BJ (cell line): Measurements from ENCODE around the gene ROBO3. TPM values are rescaled to one million over a fixed set of nuclear protein-coding genes. Genes with fewer than 3 reads are reported as not detected.
A peak's percentile ranks its signal among the peaks of the same experiment; 100 is the strongest.

Source experiments
- CTCF ChIA-PET: fragments of 350-600 bp; formaldehyde crosslinking; extraction: SDS; loops from one replicate; lab custom pipeline; 2021; ENCODE audit warnings: antibody characterized with exemption, inconsistent platforms; lab: Yijun Ruan, JAX
- POLR2A ChIA-PET: fragments of 300-600 bp; sonication (Branson Sonifier 250); formaldehyde crosslinking; extraction: SDS; loops from one replicate; lab custom pipeline; 2021; ENCODE audit warnings: antibody characterized with exemption; lab: Charles Lee
- DNase-seq: peaks from one replicate; pipeline ENCODE4 v3.0.0-alpha.2; 2011; ENCODE audit warnings: low read depth
- H3K27me3 ChIP-seq: 2 replicates; pipeline ENCODE4 v1.6.0; 2011; ENCODE audit warnings: low read length; ENCODE audit not compliant: control insufficient read depth, insufficient read depth
- H3K36me3 ChIP-seq: 2 replicates; pipeline ENCODE4 v1.5.1; 2011; ENCODE audit warnings: low read length; ENCODE audit not compliant: control insufficient read depth, insufficient read depth
- H3K4me3 ChIP-seq: 2 replicates; pipeline ENCODE4 v1.5.1; 2011; ENCODE audit warnings: low read depth, mild to moderate bottlenecking, control low read depth, low read length
- CTCF ChIP-seq: IDR thresholded peaks from 2 replicates; pipeline ENCODE4 v1.5.1; 2011; ENCODE audit warnings: low read depth, mild to moderate bottlenecking, control low read depth, inconsistent platforms, low read length, moderate library complexity; ENCODE audit not compliant: insufficient read depth
- polyA minus RNA-seq: library from RNA; depleted of rRNA, polyadenylated mRNA; stranded (reverse); fragments of >200 nt; gene quantifications from 2 replicates; pipeline ENCODE4 v1.2.3, GENCODE V29; 2011; rRNA and poly(A)+ RNA removed
- polyA plus RNA-seq: library from polyadenylated mRNA; depleted of rRNA; stranded (reverse); fragments of >200 nt; gene quantifications from 2 replicates; pipeline ENCODE4 v1.2.3, GENCODE V29; 2011; rRNA removed

The ROBO3 gene
- polyA plus RNA-seq (17.2 and 27.8 TPM in 2 replicates), polyA minus RNA-seq (9.3 and 12.1 TPM in 2 replicates)

- DNase-seq: no peak
- 0 out of 2 replicates have a peak, but pooled peaks have one; percentile 2 for TF ChIP-seq CTCF
- POLR2A ChIA-PET: no interaction called here
- Histone ChIP-seq H3K4me3 (peak within 1 kb of the TSS; percentile 6; the same call in 1 of the 2 replicates), H3K27me3 (peaks cover 80% of the 10 kb centered on the region), H3K36me3 (no peaks in the 10 kb centered on the region)
- CTCF ChIA-PET: interaction anchor here (0.7 to 3.2 kb wide), 28 partner anchors 10 to 564 kb away, joined by 3 to 31 read pairs (median 4); partner anchors contain the start of genes CCDC15 and ROBO4
These were observed at the start of gene ROBO3 for GRCh38 chr11:124865181-124865901. Gene ROBO3 (plus strand): TSS chr11:124865432. CDS start chr11:124865578, 146 bp downstream.

GRCh38 chr11:124817036-124817435 lies 48.2 kb upstream of the ROBO3 start:
- Histone ChIP-seq H3K4me3 (no peak overlapping the region), H3K36me3 (no peaks in the 10 kb centered on the region), H3K27me3 (peaks cover 11% of the 10 kb centered on the region)
- DNase-seq: no peak
- POLR2A ChIA-PET: no interaction called here
- no peak for TF ChIP-seq CTCF
- CTCF ChIA-PET: no interaction called here

GRCh38 chr11:124821995-124822730 lies 43.1 kb upstream of the ROBO3 start:
- no peak for DNase-seq
- ChIA-PET POLR2A (no interaction called here), CTCF (interaction anchor here (0.6 kb wide), 1 partner anchor 28 kb away, joined by 3 read pairs; no protein-coding TSS in a partner anchor)
- H3K27me3 ChIP-seq: peaks cover 15% of the 10 kb centered on the region
- H3K4me3 ChIP-seq: no peak overlapping the region
- TF ChIP-seq CTCF: no peak
- no peaks in the 10 kb centered on the region for H3K36me3 ChIP-seq

GRCh38 chr11:124823512-124824376 lies 41.5 kb upstream of the ROBO3 start:
- TF ChIP-seq CTCF: no peak
- DNase-seq: no peak
- H3K36me3 ChIP-seq: no peaks in the 10 kb centered on the region
- POLR2A ChIA-PET: no interaction called here
- CTCF ChIA-PET: interaction anchor here (1.1 to 1.5 kb wide), 2 partner anchors 14 to 16 kb away, joined by 3 read pairs; no protein-coding TSS in a partner anchor
- H3K4me3 ChIP-seq: no peak overlapping the region
- H3K27me3 ChIP-seq: peaks cover 9% of the 10 kb centered on the region
